Sigmoid colon (tissue), 7 donors: ENCODE results near the gene TBC1D22A. TPM values are rescaled to one million over a fixed set of nuclear protein-coding genes. Genes with fewer than 3 reads are reported as not detected.
"Not testable (repeated sequence)": the region's sequence is repeated elsewhere in the genome, so short reads cannot be mapped to it uniquely, and the experiment has no call there.

Experiments used
- DNase-seq: peaks from one replicate; pipeline ENCODE4 v3.0.0-alpha.2; 2019
- H3K27ac ChIP-seq, 4 donors: fragments of 200-600 bp; sonication (generic); one replicate each; pipeline ENCODE4 v1.5.1; 2016 to 2019; ENCODE audit warnings: mild to moderate bottlenecking in 1 of 4
- H3K27me3 ChIP-seq, 3 donors: fragments of 200-600 bp; sonication (generic); one replicate each; pipeline ENCODE4 v1.5.1; 2019; ENCODE audit warnings: mild to moderate bottlenecking in 1 of 3
- H3K36me3 ChIP-seq, 4 donors: fragments of 200-600 bp; sonication (generic); one replicate each; pipeline ENCODE4 v1.5.1; 2016 to 2019
- H3K4me1 ChIP-seq, 4 donors: fragments of 200-600 bp; sonication (generic); one replicate each; pipeline ENCODE4 v1.5.1; 2017 to 2019
- H3K4me3 ChIP-seq, 4 donors: fragments of 200-600 bp; sonication (generic); one replicate each; pipeline ENCODE4 v1.5.1; 2017 to 2019; ENCODE audit warnings: mild to moderate bottlenecking in 2 of 4, moderate library complexity in 1 of 4
- H3K9me3 ChIP-seq, 4 donors: fragments of 200-600 bp in 3 of 4; sonication (generic) in 3 of 4; one replicate each; pipeline versions ENCODE4 v1.5.1 to v1.6.1; 2013 to 2019
- EP300 ChIP-seq, 4 donors: sonication (generic); formaldehyde crosslinking; IDR thresholded peaks; one replicate each; pipeline ENCODE4 v1.6.1; 2017; ENCODE audit warnings: antibody characterized with exemption in 4 of 4
- POLR2A ChIP-seq, 2 donors: fragments of 450-650 bp; IDR thresholded peaks; one replicate each; pipeline ENCODE4 v1.6.1; 2016; ENCODE audit warnings: antibody characterized with exemption in 2 of 2, mild to moderate bottlenecking in 2 of 2, moderate library complexity in 2 of 2
- POLR2AphosphoS5 ChIP-seq, 4 donors: sonication (generic); formaldehyde crosslinking; IDR thresholded peaks; one replicate each; pipeline ENCODE4 v1.6.1; 2017; ENCODE audit warnings: antibody characterized with exemption in 4 of 4
- WGBS, 2 donors: extraction: QIAGEN DNeasy Blood & Tissue Kit; methylation state at CpG; one replicate each; pipeline ENCODE4 v1.1.7; 2013; 5-methylcytosine and 5-hydroxymethylcytosine counted together
- intact Hi-C: fragments of 100-400 bp; cut with DNase I; formaldehyde crosslinking; loops from one replicate; pipeline ENCODE4 v1.15.1; 2023
- polyA plus RNA-seq, 3 donors: library from polyadenylated mRNA; stranded (reverse); fragments of 200-250 nt; gene quantifications; one replicate each; pipeline ENCODE4 v1.2.3, GENCODE V29; 2013
- total RNA-seq, 4 donors: library from RNA; depleted of rRNA; stranded (reverse); fragments of >200 nt; gene quantifications; one replicate each; pipeline ENCODE4 v1.1.0, GENCODE V29; 2016
- TF ChIP-seq, protein P1 (sequence below), 4 experiments: fragments of 450-650 bp in 3 of 4; fragments of 200-600 bp in 1 of 4; IDR thresholded peaks; one replicate each; pipeline ENCODE4 v1.5.1; 2016 to 2019; ENCODE audit warnings: antibody characterized with exemption in 4 of 4, mild to moderate bottlenecking in 3 of 4, moderate library complexity in 2 of 4
- donor health status: healthy with polysubstance abuse.
- donor health status: Bipolar disorder and iron deficiency.
- donor health status: healthy.

The TBC1D22A gene
- total and polyA plus RNA-seq, 7 donors, result 13.6 to 34.6 (median 14.3) TPM

DNA sequence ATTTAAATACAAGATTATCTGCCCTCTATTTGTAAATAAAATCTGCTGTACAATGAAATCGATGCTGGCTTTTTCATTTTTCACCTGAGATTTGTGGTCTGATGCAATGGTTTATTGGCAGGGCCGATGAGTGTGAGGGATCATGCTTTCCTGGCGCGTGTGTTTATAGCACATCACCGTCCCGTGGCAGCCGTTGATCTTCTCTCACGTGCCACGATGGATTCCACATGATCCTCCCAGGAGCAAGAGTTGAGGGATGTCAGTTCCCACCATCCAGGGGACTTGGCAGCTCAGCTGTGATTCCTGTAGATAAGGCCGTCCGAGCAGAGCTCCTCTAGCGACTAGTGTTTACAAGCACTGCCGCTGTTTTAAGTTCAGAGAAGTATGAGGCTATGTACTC is 213.7 kb downstream of the TBC1D22A start:
- no peak overlapping the region for H3K4me3 ChIP-seq
- intact Hi-C loops, result no loop called here
- 92 to 96% methylated on average over 13 of the region's 13 CpGs for WGBS, 2 donors
- DNase-seq, result peak; percentile 32
- peaks cover 0 to 19% (median 6%) of the 10 kb centered on the region in 4 donors for H3K36me3 ChIP-seq
- no peak for TF ChIP-seq POLR2AphosphoS5 (IDR thresholded peaks at IDR 0.05)
- TF ChIP-seq, protein P1, sequence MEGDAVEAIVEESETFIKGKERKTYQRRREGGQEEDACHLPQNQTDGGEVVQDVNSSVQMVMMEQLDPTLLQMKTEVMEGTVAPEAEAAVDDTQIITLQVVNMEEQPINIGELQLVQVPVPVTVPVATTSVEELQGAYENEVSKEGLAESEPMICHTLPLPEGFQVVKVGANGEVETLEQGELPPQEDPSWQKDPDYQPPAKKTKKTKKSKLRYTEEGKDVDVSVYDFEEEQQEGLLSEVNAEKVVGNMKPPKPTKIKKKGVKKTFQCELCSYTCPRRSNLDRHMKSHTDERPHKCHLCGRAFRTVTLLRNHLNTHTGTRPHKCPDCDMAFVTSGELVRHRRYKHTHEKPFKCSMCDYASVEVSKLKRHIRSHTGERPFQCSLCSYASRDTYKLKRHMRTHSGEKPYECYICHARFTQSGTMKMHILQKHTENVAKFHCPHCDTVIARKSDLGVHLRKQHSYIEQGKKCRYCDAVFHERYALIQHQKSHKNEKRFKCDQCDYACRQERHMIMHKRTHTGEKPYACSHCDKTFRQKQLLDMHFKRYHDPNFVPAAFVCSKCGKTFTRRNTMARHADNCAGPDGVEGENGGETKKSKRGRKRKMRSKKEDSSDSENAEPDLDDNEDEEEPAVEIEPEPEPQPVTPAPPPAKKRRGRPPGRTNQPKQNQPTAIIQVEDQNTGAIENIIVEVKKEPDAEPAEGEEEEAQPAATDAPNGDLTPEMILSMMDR (IDR thresholded peaks at IDR 0.05), result no peak
- no peak for TF ChIP-seq POLR2A (IDR thresholded peaks at IDR 0.05)
- no peak for TF ChIP-seq EP300 (IDR thresholded peaks at IDR 0.05)
- H3K9me3 ChIP-seq, result no peaks in the 10 kb centered on the region
- no peaks in the 10 kb centered on the region for H3K27me3 ChIP-seq
- H3K27ac ChIP-seq, result no peak overlapping the region
- H3K4me1 ChIP-seq, result peaks cover 0 to 9% (median 0%) of the 10 kb centered on the region in 4 donors

DNA sequence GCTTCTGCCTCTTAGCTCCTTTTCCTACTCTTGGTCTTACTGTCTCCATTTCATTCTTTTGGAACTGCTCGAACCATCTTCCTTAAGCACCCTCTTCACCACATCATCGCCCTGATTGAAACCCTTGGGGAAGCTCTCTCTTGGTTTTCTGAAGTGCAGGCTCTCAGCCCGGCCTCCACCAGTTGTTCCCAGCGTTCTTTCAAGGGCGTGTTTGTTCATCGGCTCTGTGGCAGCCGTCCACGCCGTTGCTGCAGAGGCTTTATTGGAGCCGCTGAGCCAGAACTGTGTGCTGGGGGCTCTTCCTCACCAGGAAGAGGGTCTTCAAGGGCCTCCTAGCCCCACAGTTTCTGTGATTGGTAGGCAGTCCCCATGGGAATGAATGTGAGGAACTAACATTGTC is 214.1 kb downstream of the TBC1D22A start:
- Histone ChIP-seq H3K9me3 (no peaks in the 10 kb centered on the region), H3K4me1 (peaks cover 0 to 4% (median 0%) of the 10 kb centered on the region in 4 donors), H3K4me3 (no peak overlapping the region), H3K36me3 (peaks cover 0 to 19% (median 6%) of the 10 kb centered on the region in 4 donors), H3K27ac (no peak overlapping the region), H3K27me3 (no peaks in the 10 kb centered on the region)
- TF ChIP-seq EP300 (IDR thresholded peaks at IDR 0.05), result no peak
- TF ChIP-seq, protein P1 (IDR thresholded peaks at IDR 0.05), result no peak
- no peak for TF ChIP-seq POLR2AphosphoS5 (IDR thresholded peaks at IDR 0.05)
- TF ChIP-seq POLR2A (IDR thresholded peaks at IDR 0.05), result no peak
- 97% methylated on average over 10 of the region's 10 CpGs for WGBS, 2 donors
- intact Hi-C loops, result no loop called here
- peak; percentile 28 for DNase-seq

DNA sequence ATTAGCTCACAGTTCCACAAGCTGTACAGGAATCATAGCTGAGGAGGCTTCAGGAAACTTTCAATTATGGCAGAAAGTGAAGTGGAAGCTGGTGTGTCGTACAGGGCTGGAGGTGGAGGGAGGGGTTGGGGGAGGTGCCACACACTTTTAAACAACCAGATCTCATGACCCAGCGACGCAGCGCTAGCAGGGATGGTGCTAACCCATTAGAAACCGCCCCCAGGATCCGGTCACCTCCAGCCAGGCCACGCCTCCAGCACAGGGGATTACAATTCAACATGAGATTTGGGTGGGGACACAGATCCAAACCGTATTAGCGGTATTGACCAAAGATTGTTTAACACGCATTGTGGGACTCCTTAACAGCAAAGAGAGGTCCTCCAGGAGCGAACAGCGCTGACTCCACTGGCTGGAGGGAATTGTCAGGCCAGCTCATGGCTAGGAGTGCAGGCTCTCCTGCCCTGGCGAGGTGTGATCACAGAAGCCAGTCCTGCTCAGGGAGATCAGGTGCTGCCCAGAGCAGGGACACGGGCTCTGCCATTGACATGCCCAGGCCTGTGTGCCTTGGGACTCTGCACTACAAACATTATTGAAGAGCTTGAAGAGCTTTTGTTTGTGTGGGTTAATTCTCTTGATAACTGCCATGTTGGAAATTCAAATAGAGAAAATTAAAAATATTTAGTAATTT is 215.3 kb downstream of the TBC1D22A start:
- WGBS, 2 donors, result 98% methylated on average over 14 of the region's 14 CpGs
- no peaks in the 10 kb centered on the region for H3K27me3 ChIP-seq
- peak; percentile 33 for DNase-seq
- H3K9me3 ChIP-seq, result no peaks in the 10 kb centered on the region
- H3K4me1 ChIP-seq, result no peaks in the 10 kb centered on the region
- TF ChIP-seq, protein P1 (IDR thresholded peaks at IDR 0.05), result no peak
- TF ChIP-seq EP300 (IDR thresholded peaks at IDR 0.05) (no peak), POLR2A (IDR thresholded peaks at IDR 0.05) (no peak), POLR2AphosphoS5 (IDR thresholded peaks at IDR 0.05) (no peak)
- H3K36me3 ChIP-seq, result peaks cover 0 to 19% (median 6%) of the 10 kb centered on the region in 4 donors
- H3K27ac ChIP-seq, result no peak overlapping the region
- H3K4me3 ChIP-seq, result no peak overlapping the region
- intact Hi-C loops, result no loop called here

DNA sequence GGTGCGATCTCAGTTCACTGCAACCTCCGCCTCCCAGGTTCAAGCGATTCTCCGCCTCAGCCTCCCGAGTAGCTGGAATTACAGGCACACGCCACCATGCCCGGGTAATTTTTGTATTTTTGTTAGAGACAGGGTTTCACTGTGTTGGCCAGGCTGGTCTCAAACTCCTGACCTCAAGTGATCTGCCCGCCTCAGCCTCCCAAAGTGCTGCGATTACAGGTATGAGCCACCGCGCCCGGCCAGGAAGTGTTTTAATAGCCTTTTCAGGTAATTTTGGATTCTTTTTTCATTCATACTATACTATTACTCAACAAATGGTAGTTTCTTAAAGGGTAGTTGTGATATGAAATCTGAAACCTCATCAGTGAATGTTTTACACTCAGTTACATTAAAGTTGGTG is 216.2 kb downstream of the TBC1D22A start:
- H3K27ac ChIP-seq, H3K9me3 ChIP-seq, H3K27me3 ChIP-seq, H3K4me1 ChIP-seq, H3K4me3 ChIP-seq, intact Hi-C loops: not testable (repeated sequence)
- DNase-seq, result peak; percentile 2
- H3K36me3 ChIP-seq, result peaks cover 0 to 19% (median 6%) of the 10 kb centered on the region in 4 donors
- WGBS, 2 donors, result 97 to 98% methylated on average over 12 of the region's 12 CpGs

DNA sequence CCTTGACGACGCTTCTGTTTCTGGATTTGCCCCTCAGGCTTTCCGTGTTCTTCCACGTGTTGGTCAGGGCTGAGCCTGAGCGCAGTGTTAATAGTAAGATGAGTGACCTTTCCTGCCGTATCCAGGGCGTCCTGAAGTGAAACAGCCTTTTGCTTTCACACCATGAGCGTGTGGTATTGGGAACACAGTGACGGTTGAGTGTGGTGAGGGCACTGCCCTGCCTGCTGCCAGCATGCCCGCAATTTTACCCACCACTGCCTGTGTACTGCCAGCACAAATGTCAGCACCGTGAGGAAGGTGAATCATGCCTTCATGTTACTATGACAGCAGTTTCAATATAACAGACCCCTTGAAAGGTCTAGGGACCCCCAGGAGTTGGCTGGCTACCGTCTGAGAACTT is 217.1 kb downstream of the TBC1D22A start:
- TF ChIP-seq POLR2AphosphoS5 (IDR thresholded peaks at IDR 0.05) (no peak), POLR2A (IDR thresholded peaks at IDR 0.05) (no peak)
- H3K4me1 ChIP-seq, result peaks cover 0 to 2% (median 0%) of the 10 kb centered on the region in 4 donors
- peaks cover 0 to 14% (median 6%) of the 10 kb centered on the region in 4 donors for H3K36me3 ChIP-seq
- intact Hi-C loops, result no loop called here
- H3K27ac ChIP-seq, result no peak overlapping the region
- DNase-seq, result peak; percentile 21
- no peaks in the 10 kb centered on the region for H3K9me3 ChIP-seq
- H3K4me3 ChIP-seq, result no peak overlapping the region
- 96 to 98% methylated on average over 12 of the region's 12 CpGs for WGBS, 2 donors
- no peaks in the 10 kb centered on the region for H3K27me3 ChIP-seq

DNA sequence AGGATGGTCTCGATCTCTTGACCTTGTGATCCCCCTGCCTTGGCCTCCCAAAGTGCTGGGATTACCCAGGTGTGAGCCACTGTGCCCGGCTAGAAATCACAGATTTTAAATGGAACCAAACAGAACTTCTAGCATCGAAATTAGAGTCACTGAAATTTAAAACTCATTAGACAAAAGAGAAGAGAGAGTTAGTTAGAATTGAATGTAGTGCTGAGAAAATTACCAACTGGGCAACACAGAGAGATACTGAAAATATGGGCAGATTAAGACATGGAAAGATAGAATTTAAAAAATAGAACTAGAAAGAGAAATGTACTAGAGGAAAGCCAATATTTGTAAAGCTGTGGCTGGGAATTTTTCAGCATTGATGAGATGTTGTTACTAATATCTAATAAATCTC is 217.9 kb downstream of the TBC1D22A start:
- 97 to 98% methylated on average over 3 of the region's 3 CpGs for WGBS, 2 donors
- Histone ChIP-seq H3K4me3 (no peak overlapping the region), H3K27me3 (no peaks in the 10 kb centered on the region), H3K4me1 (peaks cover 0 to 6% (median 0%) of the 10 kb centered on the region in 4 donors), H3K9me3 (no peaks in the 10 kb centered on the region), H3K27ac (no peak overlapping the region), H3K36me3 (peaks cover 0 to 8% (median 6%) of the 10 kb centered on the region in 4 donors)
- TF ChIP-seq POLR2A (IDR thresholded peaks at IDR 0.05) (no peak), POLR2AphosphoS5 (IDR thresholded peaks at IDR 0.05) (no peak), EP300 (IDR thresholded peaks at IDR 0.05) (no peak)
- TF ChIP-seq, protein P1 (IDR thresholded peaks at IDR 0.05), result no peak
- no peak for DNase-seq
- intact Hi-C loops, result no loop called here
